OCI-LY7 (cell line): ENCODE data around the gene TMEM94.

Source experiments
- EZH2phosphoT487 ChIP-seq: fragments of 200-600 bp; sonication (generic); IDR thresholded peaks from 2 replicates; pipeline ENCODE4 v1.6.1; 2018; ENCODE audit warnings: low read depth, borderline replicate concordance, mild to moderate bottlenecking, mixed run types, antibody characterized with exemption, low read length, moderate library complexity, mixed read lengths
- TF ChIP-seq, protein P1 (sequence below): fragments of 200-600 bp; sonication (generic); conservative IDR thresholded peaks from 2 replicates; pipeline ENCODE4 v1.5.1; 2014; ENCODE audit warnings: mild to moderate bottlenecking, antibody characterized with exemption, low read length, moderate library complexity, mixed read lengths

DNA sequence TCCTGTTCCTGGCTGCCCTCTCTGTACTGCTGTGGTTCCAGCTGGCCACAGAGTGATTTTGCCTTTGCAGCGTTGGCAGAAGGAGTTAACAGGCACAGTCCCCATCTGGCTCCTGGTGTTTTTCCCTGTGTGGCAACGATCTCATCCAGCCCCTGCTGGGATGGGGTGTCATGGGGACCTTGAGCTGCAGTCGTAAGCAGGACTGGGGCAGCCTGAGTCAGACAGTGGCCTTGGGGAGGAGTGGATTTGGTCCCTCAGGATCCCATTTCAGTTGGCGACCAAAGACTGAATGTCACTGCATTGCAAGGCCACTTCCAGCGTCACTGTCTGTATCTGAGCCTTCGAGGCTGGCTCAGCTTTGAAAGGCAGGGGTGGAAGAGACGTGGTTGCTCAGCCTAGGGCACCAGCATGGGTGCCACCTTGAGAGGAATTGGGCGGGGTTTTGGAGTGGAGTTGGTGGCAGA is 11.9 kb downstream of the TMEM94 start:
- TF ChIP-seq, protein P1, sequence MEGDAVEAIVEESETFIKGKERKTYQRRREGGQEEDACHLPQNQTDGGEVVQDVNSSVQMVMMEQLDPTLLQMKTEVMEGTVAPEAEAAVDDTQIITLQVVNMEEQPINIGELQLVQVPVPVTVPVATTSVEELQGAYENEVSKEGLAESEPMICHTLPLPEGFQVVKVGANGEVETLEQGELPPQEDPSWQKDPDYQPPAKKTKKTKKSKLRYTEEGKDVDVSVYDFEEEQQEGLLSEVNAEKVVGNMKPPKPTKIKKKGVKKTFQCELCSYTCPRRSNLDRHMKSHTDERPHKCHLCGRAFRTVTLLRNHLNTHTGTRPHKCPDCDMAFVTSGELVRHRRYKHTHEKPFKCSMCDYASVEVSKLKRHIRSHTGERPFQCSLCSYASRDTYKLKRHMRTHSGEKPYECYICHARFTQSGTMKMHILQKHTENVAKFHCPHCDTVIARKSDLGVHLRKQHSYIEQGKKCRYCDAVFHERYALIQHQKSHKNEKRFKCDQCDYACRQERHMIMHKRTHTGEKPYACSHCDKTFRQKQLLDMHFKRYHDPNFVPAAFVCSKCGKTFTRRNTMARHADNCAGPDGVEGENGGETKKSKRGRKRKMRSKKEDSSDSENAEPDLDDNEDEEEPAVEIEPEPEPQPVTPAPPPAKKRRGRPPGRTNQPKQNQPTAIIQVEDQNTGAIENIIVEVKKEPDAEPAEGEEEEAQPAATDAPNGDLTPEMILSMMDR, result no peak
- no peak for TF ChIP-seq EZH2phosphoT487
